ENCODE data around the gene SLC6A8.

DNA sequence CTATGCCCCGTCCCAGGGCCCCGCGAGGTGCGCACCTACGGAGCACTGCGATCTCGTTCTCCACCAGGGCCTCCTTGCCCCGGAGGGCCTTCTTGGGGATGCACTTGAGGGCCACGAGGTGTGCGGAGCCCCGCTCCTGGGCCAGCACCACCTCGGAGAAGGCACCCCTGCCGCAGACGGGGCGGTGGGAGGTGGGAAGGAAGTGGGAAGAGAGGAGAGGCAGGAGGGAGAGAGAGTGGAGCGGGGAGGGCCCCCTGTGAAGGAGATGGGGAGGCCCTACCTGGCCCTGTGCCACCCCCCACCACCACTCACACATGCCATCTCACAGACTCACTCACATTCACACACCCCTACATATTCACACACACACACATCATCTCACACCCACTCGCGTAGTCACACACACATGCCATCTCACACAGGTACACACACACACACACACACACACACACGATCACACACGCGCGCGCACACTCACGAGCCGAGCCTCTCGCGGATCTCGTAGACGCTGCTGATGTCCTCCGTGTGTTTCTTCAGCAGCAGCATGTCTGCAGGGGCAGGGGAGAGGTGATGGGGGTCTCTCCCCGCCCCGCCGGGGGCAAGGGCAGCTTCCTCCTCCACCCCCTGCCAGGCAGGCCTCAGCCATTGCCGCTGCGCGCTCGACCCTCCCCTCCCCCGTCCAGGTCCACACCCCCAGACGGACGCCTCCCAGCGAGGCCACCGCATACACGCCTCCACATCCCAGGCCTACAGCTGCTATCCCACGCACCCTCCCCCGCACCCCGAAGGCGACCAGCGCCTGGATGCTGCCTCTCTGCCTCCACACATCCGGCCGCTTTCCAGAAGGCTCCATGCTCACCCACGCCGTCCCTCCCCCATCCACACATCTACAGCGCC, 14.9 kb upstream of the SLC6A8 start:
- TF ChIP-seq GATA3 (IDR thresholded peaks at IDR 0.05; ENCODE audit: low read depth, low read length) (no peak), GATA2 (IDR thresholded peaks at IDR 0.05; ENCODE audit: low read depth, low read length) (no peak)

Measured in SH-SY5Y (cell line).